Stimulated activated CD8-positive, alpha-beta memory T cell treated with anti-CD3 and anti-CD28 coated beads, Interleukin-4, amount 100 ng/mL, for 48 hours (primary cell): Measurements from ENCODE around the gene TRMT2A.
"Not testable (repeated sequence)": the region's sequence is repeated elsewhere in the genome, so short reads cannot be mapped to it uniquely, and the experiment has no call there.

Experiments used
- DNase-seq: peaks from one replicate; pipeline ENCODE4 v3.0.0-alpha.2; 2020

The TRMT2A gene, protein sequence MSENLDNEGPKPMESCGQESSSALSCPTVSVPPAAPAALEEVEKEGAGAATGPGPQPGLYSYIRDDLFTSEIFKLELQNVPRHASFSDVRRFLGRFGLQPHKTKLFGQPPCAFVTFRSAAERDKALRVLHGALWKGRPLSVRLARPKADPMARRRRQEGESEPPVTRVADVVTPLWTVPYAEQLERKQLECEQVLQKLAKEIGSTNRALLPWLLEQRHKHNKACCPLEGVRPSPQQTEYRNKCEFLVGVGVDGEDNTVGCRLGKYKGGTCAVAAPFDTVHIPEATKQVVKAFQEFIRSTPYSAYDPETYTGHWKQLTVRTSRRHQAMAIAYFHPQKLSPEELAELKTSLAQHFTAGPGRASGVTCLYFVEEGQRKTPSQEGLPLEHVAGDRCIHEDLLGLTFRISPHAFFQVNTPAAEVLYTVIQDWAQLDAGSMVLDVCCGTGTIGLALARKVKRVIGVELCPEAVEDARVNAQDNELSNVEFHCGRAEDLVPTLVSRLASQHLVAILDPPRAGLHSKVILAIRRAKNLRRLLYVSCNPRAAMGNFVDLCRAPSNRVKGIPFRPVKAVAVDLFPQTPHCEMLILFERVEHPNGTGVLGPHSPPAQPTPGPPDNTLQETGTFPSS

DNA sequence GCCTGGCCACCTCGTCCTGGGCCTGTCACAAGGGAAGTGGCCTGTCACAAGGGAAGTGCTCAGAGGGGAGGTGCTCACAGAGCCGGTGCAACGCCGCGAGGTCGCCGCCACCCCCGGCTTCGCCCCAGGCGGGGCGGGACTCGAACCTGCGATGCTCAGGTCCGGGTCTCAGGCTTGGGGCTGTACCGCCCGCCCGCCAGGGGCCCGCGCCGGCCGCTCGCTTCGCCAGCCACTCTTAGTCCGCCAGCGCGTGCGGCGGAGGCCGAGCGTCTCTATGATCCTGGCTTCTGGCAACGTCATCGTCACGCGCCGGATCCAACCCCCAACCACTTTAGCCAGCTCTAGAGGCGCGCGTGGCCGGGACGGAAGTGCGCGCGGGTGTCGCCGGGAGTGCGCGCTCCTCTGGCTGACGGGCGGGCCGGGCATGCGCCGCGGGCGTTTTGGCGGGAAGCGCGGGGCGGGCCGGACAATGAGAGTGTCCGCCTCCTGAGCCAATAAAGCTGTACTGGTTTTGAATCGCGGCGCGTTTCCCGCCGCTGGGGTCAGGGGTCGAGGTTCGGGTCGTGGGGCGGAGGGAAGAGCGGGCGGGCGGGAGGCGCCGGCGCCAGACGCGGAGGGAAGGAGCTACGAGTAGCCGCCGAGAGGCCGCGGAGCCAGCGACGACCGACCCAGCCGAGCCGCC is at the start of gene TRMT2A:
Gene TRMT2A, minus strand, starts transcription at position 276 of the 682 bp plus-strand sequence. CDS start 320 bp downstream, outside the sequence.
- peak; percentile 97 for DNase-seq

DNA sequence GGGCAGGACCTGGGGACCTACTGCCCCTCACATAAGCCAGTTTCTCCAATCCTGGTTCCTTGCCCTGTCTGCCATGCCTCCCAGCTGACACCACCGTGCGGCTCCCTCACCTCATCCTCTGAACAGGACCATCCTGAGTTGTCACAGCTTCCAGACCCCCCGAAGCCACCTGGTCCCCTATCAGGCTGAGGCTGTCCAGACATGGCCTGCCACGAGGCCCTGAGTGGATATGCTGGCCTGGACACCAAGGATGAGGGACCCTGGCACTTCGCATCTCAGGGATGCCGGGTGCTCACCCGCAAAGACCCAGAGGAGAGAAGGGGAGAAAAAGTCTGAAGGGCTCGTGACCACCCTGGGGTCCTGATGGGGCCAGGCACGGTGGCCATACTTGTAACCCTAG is 49.7 kb upstream of the TRMT2A start:
- DNase-seq: no peak

DNA sequence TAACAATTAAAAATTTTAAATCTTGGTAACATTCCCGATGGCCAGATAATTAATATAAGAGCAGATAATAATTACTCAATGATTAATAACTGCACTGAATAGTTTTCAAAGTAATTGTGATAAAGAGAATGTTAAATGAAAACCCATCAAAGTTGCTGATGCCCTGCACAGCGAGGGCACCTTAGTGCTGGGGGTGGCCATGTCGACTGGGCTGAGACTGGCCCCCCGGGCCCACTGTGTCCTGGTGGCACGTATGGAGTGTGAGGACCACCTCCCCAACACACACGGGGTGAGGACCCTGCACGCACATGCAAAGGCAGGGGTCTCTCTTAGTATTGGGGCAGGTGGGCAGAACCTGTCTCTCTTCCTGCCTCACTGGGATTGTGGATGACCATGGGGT is 48.9 kb upstream of the TRMT2A start:
- no peak for DNase-seq

DNA sequence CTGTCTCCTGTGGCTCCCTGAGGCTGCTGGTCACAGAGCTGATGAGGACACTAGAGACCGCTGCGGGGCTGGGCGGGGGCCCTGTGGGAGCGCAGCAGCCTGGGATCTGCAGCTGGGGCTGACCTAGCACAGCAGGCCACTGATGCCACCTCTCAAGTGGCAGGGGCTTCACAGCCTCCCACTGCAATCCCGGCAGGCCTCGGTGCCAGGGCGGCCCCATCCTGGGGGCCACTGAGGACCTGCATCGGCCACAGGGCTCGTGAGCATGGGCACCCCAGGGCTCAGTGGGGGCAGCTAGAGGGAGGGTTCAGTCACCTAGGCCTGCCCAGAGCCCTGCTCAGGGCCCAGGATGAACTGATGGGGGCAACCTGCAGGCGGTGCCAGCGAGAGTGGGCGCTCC is 48.4 kb upstream of the TRMT2A start:
- no peak for DNase-seq

DNA sequence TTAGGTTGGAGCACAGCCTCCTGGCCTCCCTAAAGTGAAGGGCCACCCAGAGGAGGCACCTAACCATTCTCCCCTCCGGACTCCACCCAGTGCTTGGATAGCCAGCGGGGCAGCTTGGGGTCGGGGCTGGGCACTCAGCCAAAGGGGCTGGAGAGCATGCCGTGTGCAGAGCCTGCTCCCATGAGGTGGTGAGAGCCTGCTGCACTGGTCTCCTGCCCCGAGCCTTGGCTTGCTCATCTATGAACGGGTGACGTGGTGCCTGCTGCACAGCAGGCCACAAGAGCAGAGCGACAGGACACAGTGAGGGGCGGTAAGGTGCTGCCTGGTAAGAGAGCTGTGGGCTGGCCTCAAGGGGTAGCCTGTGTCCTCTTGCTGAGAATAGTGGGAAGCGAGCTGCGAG is 47.8 kb upstream of the TRMT2A start:
- DNase-seq: no peak

DNA sequence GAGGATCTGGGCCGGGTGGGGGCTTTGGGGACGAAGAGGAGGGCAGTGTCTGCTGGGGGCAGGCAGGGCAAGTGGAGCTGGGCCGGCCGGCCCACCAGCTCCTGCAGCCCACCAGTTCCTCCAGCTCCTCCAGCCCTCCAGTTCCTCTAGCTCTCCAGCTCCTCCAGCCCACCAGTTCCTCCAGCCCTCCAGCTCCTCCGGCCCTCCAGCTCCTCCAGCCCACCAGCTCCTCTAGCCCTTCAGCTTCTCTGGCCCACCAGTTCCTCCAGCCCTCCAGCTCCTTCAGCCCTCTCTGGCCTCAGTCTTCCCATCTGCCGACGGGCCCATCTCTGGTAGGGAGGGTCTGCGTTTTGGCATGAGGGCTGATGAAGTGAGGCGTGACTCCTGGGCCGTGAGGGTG is 43.0 kb upstream of the TRMT2A start:
- DNase-seq: no peak

DNA sequence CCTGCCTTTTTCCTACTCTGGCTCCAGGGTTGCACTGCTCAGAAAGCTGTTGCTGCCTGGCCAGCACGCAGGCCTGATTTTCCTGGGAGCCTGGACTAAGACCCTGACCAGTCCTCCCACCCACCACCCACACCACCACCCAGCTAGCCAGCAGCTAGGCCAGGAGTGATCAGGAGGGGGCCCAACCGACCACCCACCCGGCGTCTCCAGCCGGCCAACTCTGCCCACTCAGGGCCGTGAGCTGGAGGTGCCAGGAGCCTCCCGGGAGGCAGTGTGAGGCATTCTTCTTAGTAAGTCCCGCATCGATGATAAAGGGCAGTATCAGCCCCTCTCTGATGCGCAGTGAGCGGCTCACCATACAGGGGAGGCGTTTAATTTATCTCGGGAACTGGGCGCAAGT is 42.5 kb upstream of the TRMT2A start:
- DNase-seq: not testable (repeated sequence)

DNA sequence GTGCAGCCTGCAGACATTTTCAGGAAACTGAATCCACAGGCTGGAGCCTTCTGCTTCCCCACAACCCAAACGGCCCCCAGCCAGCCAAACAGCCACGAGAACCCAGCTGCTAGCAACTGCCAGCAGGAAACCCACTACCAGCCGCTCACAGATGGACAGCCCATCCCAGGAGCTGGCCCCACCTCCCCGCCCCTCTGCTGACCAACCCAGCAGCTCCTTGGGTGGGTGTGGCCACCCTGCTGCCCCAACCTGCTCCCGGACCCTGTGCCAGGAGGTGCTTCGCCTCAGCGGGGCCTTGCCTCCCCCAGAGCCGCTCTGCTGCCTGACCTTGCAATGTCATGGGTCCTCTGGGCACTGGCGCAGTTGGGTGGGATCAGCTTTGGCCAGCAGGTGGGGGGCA is 42.0 kb upstream of the TRMT2A start:
- no peak for DNase-seq

DNA sequence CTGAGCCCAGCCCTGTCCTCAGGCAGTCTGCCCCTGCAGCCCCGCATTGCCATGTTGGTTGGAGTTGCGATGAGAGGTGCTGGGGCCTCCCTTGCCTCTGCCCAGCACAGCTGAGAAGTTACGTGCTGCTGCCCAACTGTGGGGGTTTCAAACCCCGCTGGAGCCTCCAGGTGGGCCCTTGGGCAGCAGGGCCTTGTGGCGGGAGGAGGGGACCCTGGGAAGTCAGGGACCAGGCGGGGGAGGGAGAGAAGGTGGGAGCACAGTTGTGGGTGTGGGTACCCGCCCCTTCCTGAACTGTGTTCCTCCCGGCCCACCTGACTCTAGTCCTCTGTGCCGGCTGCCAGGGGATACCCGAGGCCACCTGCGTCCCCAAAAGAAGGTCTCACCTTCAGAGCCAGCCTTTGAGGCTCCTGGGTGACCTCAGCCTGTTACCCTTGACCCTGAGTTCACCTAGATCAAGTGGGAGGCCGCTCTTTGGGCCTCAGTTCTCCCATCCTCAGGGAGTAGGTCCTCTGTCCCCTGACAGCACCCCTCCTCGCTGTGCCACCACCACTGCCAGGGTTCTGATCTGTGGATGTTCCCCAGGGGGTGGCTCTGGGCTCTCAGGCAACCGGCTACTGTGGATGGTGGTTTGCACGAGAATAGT is 41.5 kb upstream of the TRMT2A start:
- no peak for DNase-seq

DNA sequence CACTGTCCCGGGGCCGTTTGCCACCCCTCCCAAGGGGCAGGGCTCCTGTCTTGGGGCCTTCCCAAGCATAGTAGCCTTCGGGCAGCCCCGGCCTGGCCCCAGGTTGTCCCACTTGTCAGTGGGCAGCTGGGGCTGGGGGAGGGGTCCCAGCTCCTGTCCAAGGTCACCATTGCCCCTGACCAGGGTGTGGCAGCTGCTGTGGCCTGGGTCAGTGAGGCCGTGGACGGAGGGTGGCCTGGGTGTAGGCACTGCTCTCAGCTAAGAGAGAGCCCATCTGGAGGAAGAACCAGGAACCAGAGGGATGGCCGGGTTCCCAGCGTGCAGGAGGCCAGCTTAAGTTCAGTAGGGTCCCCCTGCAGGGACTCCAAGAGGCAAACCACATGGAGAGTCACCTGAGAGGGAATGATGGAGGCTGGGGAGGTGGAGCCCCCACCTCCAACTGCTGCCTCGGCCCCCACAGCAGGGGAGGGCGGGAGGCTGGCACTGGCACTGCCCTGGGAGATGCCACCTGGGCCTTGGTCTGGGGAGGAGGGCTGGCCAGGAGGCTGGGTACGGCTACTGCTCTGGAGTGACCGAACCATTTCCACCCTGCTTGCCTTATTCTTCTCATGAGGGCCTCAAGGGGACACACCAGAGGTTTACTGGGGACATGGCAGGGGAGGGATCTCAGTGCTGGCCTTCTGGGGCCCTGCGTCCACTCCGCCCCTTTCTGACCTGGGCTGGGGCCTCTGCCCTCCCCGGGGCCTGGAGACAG is 40.6 kb upstream of the TRMT2A start:
- DNase-seq: no peak

DNA sequence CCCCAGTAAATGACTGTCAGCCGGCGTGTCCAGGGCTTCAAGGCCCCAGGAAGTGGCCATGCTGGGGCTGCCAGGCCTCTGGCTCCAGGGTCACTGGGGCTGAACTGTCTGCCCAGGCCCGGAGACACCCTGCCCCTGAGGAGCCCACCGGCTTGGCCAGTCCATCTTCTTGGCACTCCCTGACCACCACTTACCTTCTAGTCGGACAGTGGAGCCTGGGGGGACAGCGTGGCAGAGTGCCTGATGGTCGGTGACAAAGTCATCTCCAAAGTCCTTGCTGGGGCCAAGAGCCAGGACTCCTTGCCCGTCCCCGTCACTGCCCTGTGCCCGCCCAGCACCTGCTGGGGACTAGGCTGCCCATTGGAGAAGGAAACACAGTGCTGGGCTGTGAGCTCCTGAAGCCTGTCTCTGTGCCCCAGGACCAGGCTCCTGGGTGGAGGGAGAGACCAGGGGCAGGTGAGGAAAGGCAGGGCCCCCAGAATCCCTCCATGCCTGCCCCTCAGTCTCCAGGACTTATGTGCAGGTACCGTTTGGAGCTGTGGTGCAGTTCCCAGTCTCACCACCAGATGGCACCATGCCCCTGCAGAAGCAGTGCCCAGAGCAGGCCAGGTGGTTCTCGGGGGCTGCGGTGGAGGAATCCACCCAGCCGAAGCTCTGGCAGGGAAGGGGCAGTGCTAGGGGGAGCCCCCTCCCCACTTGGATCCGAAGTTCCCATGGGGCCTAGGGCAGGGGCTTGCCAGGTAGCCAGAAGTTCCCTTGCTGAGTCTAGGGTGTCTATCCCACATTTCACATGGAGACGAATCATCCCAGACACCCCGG is 39.8 kb upstream of the TRMT2A start:
- DNase-seq: peak; percentile 98

DNA sequence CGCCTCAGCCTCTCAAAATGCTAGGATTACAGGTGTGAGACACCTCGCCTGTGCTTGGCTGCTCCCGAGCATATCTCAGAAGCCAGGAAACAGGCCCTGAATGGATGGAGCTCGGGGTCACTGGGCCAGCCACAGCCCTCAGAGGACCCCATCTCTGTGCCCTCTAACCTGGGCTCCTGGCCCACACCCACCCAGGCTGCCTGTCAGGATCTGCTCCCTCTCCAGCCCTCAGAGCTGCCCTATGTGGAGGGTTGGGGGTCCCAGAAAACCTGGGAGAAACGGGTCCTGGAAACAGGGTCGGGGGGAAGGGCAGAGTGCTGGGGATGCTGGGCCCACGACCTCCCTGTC is 39.0 kb upstream of the TRMT2A start:
- DNase-seq: no peak

DNA sequence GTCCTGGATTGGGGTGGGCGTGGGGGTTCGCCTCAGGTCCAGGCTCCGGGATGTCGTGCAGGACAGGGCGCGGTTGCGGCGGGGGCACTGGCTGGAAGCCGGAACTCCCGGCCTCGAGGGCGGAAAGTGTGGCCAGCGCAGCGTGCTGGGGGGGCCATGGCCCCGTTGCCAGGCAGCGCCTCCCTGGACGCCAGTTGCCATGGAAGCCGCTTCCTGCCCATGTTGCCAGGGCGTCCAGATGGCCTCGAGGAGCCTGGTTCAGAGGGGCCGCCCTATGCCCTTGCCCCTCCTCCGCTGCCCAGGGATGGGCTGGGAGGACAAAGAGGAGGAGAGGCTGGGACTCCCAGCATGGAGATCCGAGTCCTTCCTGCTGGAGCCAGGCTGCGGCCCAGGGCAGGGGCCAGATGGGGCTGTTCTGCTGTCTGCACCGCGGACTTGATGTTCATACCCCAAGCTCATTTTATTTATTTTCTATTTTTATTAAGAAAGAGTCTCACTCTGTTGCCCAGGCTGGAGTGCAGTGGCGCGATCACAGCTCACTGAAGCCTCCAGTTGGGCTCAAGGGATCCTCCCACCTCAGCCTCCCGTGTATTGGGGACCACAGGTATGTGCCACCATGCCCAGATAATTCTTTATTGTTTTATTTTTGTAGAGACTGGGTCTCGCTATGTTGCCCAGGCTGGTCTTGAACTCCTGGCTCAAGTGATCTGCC is 38.5 kb upstream of the TRMT2A start:
- DNase-seq: no peak

DNA sequence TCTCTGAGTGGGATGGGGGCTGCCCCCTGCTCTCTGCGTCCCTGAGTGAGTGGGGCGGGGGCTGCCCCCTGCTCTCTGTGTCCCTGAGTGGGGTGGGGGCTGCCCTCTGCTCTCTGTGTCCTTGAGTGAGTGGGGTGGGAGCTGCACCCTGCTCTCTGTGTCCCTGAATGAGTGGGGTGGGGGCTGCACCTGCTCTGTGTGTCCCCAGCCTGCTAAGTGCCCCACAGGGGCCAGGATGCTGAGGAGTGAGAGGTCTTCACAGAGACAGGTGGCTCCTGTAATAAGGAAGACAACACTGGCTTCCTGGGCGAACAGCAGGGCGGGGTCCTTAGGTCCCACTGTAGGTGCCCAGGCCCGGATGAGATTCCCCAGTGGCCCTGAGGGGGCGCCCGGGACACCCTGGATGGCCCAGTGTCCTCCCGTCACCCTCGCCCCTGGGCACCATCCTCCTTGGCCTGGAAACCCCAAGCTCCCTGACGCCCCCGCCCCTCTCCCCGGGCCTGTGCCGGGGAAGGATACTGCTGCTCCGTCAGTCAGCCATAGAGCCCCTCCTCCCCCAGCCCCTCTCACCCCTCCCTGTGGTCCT is 37.7 kb upstream of the TRMT2A start:
- DNase-seq: no peak

DNA sequence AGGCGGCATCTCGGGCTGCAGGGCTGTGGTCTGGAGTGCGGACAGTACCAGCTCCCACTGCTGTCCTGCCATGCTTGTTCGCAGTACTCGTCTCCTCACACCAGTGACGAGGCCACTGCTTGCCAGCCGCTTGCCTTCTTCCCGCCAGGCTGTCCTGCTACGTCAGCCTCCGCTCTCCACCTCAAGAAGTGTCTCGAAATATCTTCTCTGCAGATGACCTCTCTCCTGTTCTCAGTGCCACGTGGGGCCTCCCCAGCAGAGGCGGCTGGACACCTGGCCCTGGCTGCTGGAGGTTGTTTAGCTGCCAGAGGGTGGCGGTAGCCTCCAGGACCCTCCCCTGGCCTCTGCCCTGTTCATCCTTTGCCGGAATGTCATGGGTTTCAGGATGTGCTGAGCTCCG is 36.9 kb upstream of the TRMT2A start:
- no peak for DNase-seq

DNA sequence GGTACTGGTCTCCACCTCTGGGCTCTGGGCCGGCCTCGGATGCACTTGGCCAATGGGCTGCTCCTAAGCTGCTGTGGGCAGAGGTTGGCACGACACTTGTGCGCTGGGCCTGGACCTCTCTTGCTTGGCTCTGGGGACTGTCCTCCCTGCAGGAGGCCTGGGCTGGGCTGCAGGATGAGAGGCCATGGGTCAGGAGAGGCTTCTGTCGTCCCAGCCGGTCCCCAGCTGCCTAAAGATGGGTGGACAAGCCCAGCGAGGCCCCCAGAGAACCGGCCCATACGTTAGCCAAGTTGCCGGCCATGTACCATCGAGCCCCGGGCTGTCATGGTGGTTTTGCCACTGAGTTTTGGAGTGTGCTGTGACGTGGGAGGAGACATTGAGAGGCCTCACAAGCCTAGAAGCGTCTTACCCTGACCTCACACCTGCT is 35.5 kb upstream of the TRMT2A start:
- no peak for DNase-seq

DNA sequence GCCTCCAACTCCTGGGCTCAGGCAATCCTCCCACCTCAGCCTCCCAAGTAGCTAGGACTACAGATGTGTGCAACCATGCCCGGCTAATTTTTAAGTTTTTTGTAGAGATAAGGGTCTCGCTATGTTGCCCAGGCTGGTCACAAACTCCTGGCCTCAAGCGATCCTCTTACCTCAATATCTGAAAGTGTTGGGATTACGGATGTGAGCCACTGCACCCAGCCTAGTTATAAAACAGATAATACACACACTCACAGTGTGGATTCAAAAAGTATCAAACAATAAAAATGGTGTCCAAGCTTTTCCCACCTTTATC is 34.2 kb upstream of the TRMT2A start:
- no peak for DNase-seq

DNA sequence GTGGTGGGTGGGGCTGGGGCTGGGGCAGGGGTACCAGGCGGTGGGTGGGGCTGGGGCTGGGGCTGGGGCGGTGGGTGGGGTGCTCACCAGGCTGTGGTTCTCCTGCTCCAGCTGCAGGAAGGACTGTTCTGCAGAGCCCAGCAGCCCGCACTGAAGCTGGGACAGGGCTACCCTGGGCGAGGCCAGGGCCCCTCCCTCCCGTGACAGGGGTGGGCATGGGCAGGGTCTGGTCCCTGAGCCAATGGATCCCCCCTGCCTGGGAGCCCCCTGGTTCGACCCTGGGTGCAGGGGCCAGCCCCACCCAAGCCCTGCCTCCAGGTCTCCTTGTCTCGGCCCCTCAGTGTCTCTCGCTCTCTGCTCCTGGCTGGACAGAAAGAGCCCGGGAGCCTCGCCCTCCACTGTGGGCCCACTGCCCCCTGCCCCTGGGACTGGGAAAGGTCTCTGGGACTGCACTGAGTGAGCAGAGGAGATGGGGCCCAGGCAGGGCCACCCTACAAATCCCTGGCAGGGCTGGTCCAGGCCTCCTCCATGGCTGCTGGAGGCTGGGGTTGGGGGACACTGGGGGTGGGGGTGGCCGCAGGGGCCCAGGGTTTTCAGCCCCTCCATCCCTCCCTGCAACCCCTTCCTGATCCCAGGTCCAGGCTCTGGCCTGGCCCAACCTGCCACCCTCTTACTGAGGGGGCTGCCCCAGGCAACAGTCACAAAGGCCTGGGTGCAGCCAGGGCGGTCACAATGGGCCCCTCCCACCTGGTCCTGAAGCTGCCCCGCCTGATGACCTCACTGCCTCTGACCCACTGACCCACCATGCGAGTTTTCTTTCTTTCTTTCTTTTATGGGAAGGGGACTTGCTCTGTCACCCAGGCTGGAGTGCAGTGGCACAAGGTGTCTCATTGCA is 33.6 kb upstream of the TRMT2A start, which contains the start of gene CCDC188:
Gene CCDC188, minus strand, starts transcription at position 675 of the 895 bp plus-strand sequence. Its CDS starts 69 bp downstream, at position 606.
- DNase-seq: no peak
